Keratinocyte (primary cell): ENCODE results near the gene BCAR3. TPM values are rescaled to one million over a fixed set of nuclear protein-coding genes. Genes with fewer than 3 reads are reported as not detected.

Source experiments
- DNase-seq: peaks from one replicate; pipeline ENCODE4 v3.0.0-alpha.2; 2011; ENCODE audit warnings: low read depth, missing footprints, low spot score
- FAIRE-seq: peaks from 2 replicates; lab custom pipeline; 2011; peaks lifted over from hg19 to GRCh38; lab: Jason Lieb, UNC
- H2AFZ ChIP-seq: 2 replicates; pipeline ENCODE4 v1.6.0; 2012; ENCODE audit warnings: low read length, control low read depth, inconsistent platforms; ENCODE audit not compliant: control insufficient read depth
- H3K27ac ChIP-seq: 2 replicates; pipeline ENCODE4 v1.5.1; 2011; ENCODE audit warnings: low read length; ENCODE audit not compliant: control insufficient read depth, insufficient read depth
- H3K27me3 ChIP-seq: 3 replicates; pipeline ENCODE4 v1.6.0; 2011; ENCODE audit warnings: low read length; ENCODE audit not compliant: control insufficient read depth, insufficient read depth; ENCODE audit errors: extremely low read depth
- H3K36me3 ChIP-seq, 2 experiments: 2 replicates in 1 of 2; 3 replicates in 1 of 2; pipeline ENCODE4 v1.5.1; 2011; ENCODE audit warnings: low read length in 2 of 2, mild to moderate bottlenecking in 1 of 2; ENCODE audit not compliant: control insufficient read depth in 2 of 2, insufficient read depth in 2 of 2; ENCODE audit errors: extremely low read depth in 1 of 2
- H3K4me1 ChIP-seq: 3 replicates; pipeline ENCODE4 v1.5.1; 2011; ENCODE audit warnings: low read length; ENCODE audit not compliant: control insufficient read depth, insufficient read depth; ENCODE audit errors: extremely low read depth
- H3K4me2 ChIP-seq: 3 replicates; pipeline ENCODE4 v1.6.0; 2011; ENCODE audit warnings: low read depth, low read length; ENCODE audit not compliant: control insufficient read depth, insufficient read depth; ENCODE audit errors: extremely low read depth
- H3K4me3 ChIP-seq, 3 experiments: fragments of 200-600 bp in 1 of 3; sonication (generic) in 1 of 3; 2 replicates in 2 of 3; 3 replicates in 1 of 3; pipeline ENCODE4 v1.5.1; 2011 to 2016; ENCODE audit warnings: low read length in 3 of 3, mild to moderate bottlenecking in 3 of 3, control low read depth in 2 of 3, inconsistent platforms in 1 of 3, low read depth in 1 of 3, mixed read lengths in 1 of 3, mixed run types in 1 of 3, moderate library complexity in 1 of 3; ENCODE audit not compliant: control insufficient read depth in 2 of 3, insufficient read depth in 2 of 3; ENCODE audit errors: extremely low read depth in 1 of 3
- H3K79me2 ChIP-seq: 2 replicates; pipeline ENCODE4 v1.6.0; 2012; ENCODE audit warnings: low read length; ENCODE audit not compliant: control insufficient read depth, insufficient read depth
- H3K9ac ChIP-seq: 3 replicates; pipeline ENCODE4 v1.6.0; 2011; ENCODE audit warnings: low read length; ENCODE audit not compliant: control insufficient read depth, insufficient read depth; ENCODE audit errors: extremely low read depth
- H3K9me1 ChIP-seq: 3 replicates; pipeline ENCODE4 v1.6.0; 2011; ENCODE audit warnings: low read length; ENCODE audit not compliant: control insufficient read depth, insufficient read depth; ENCODE audit errors: extremely low read depth
- H3K9me3 ChIP-seq: 2 replicates; pipeline ENCODE4 v1.5.1; 2012; ENCODE audit warnings: low read depth, low read length; ENCODE audit not compliant: control insufficient read depth
- H4K20me1 ChIP-seq: 3 replicates; pipeline ENCODE4 v1.6.0; 2011; ENCODE audit warnings: low read length; ENCODE audit not compliant: control insufficient read depth, insufficient read depth; ENCODE audit errors: extremely low read depth
- CTCF ChIP-seq, 3 experiments: IDR thresholded peaks in 1 of 3; conservative IDR thresholded peaks in 1 of 3; optimal IDR thresholded peaks in 1 of 3; 2 replicates in 2 of 3; 3 replicates in 1 of 3; pipeline versions ENCODE3 to v1.5.1; 2011; ENCODE audit warnings: low read length in 3 of 3, mild to moderate bottlenecking in 3 of 3, moderate library complexity in 2 of 3, control low read depth in 1 of 3, inconsistent platforms in 1 of 3; ENCODE audit not compliant: insufficient read depth in 2 of 3; ENCODE audit errors: extremely low read depth in 1 of 3
- EZH2 ChIP-seq: IDR thresholded peaks from one replicate; pipeline ENCODE4 v1.6.1; 2012; ENCODE audit warnings: inconsistent platforms, mild to moderate bottlenecking, low read length, moderate library complexity
- dilution Hi-C: fragments of 300-500 bp; cut with MboI; formaldehyde crosslinking; loops from one replicate; pipeline ENCODE4 v1.7.0; 2020; ENCODE audit warnings: low sequenced_read_pairs; ENCODE audit not compliant: extremely low pct_ligation_motif_present
- polyA plus RNA-seq, 5 experiments: library from polyadenylated mRNA; depleted of rRNA in 3 of 5; stranded (reverse) in 3 of 5; stranded (forward) in 1 of 5; unstranded in 1 of 5; fragments of >200 nt; gene quantifications; 1 replicate in 1 of 5; 2 replicates in 3 of 5; 3 replicates in 1 of 5; pipeline versions ENCODE4 v1.2.1 to v1.2.3, GENCODE V29; 2011 to 2012; ENCODE audit warnings: missing spikeins in 2 of 5, low read depth in 1 of 5, low replicate concordance in 1 of 5

BCAR3 gene
- polyA plus RNA-seq, 1 donor (not counting 4 experiments of a cell fraction or from before 2014, with no cell fraction given), result 77.2 TPM

- Histone ChIP-seq H3K79me2 (peaks cover 94% of the 10 kb centered on the region), H3K9me3 (no peaks in the 10 kb centered on the region), H3K4me1 (no peaks in the 10 kb centered on the region), H4K20me1 (peaks cover 23% of the 10 kb centered on the region), H3K27ac (no peak overlapping the region), H3K36me3 (peaks cover 23 to 49% of the 10 kb centered on the region in 2 experiments), H3K9me1 (peaks cover 6% of the 10 kb centered on the region), H2AFZ (no peak overlapping the region), H3K9ac (no peak overlapping the region), H3K27me3 (no peaks in the 10 kb centered on the region), H3K4me3 (no peak overlapping the region), H3K4me2 (no peak overlapping the region)
- FAIRE-seq (no peak), DNase-seq (no peak)
- dilution Hi-C loops, result no loop called here
- TF ChIP-seq CTCF (optimal IDR thresholded peaks at IDR 0.05 in 1 of 3, IDR thresholded peaks at IDR 0.05 in 1 of 3, conservative IDR thresholded peaks at IDR 0.05 in 1 of 3; ENCODE audit: extremely low read depth in 1 of 3, insufficient read depth in 2 of 3, low read length in 3 of 3) (no peak), EZH2 (no peak)
Measured at GRCh38 chr1:93641527-93641926, 40.1 kb downstream of the BCAR3 start.

GRCh38 chr1:93640656-93641440, 40.8 kb downstream of the BCAR3 start:
- Histone ChIP-seq H3K9me1 (peaks cover 6% of the 10 kb centered on the region), H3K36me3 (peaks cover 26 to 54% of the 10 kb centered on the region in 2 experiments), H3K4me3 (no peak overlapping the region), H3K4me2 (no peak overlapping the region), H3K9me3 (no peaks in the 10 kb centered on the region), H2AFZ (no peak overlapping the region), H3K9ac (no peak overlapping the region), H3K4me1 (no peaks in the 10 kb centered on the region), H4K20me1 (peaks cover 23% of the 10 kb centered on the region), H3K79me2 (peaks cover 96% of the 10 kb centered on the region), H3K27ac (no peak overlapping the region), H3K27me3 (no peaks in the 10 kb centered on the region)
- FAIRE-seq, result no peak
- no peak for DNase-seq
- no peak for TF ChIP-seq EZH2
- TF ChIP-seq CTCF (optimal IDR thresholded peaks at IDR 0.05 in 1 of 3, IDR thresholded peaks at IDR 0.05 in 1 of 3, conservative IDR thresholded peaks at IDR 0.05 in 1 of 3; ENCODE audit: extremely low read depth in 1 of 3, insufficient read depth in 2 of 3, low read length in 3 of 3), result no peak
- dilution Hi-C loops, result no loop called here
